H1 (cell line): ENCODE data around the gene TNIK. TPM values are rescaled to one million over a fixed set of nuclear protein-coding genes. Genes with fewer than 3 reads are reported as not detected.

Experiments used
- POLR2A ChIP-seq, 2 experiments: IDR thresholded peaks; 1 replicate in 1 of 2; 2 replicates in 1 of 2; pipeline ENCODE4 v1.6.1; 2011; ENCODE audit warnings: low read depth in 2 of 2, low read length in 2 of 2, mild to moderate bottlenecking in 2 of 2; ENCODE audit errors: control extremely low read depth in 1 of 2
- SIN3A ChIP-seq, 2 experiments: IDR thresholded peaks in 1 of 2; conservative IDR thresholded peaks in 1 of 2; 2 replicates each; pipeline ENCODE4 v1.6.1; 2011 to 2012; ENCODE audit warnings: low read length in 2 of 2, improper control_type of control experiment in 1 of 2, low read depth in 1 of 2, mild to moderate bottlenecking in 1 of 2
- TCF12 ChIP-seq: IDR thresholded peaks from 2 replicates; pipeline ENCODE4 v1.6.1; 2011; ENCODE audit warnings: low read depth, mild to moderate bottlenecking, low read length
- polyA plus RNA-seq, 7 experiments: library from polyadenylated mRNA; depleted of rRNA in 3 of 7; stranded (reverse) in 5 of 7; unstranded in 2 of 7; fragments of >200 nt in 5 of 7; fragments of 200-250 nt in 2 of 7; gene quantifications; 1 replicate in 5 of 7; 2 replicates in 1 of 7; 4 replicates in 1 of 7; pipeline versions ENCODE4 v1.2.1 to v1.2.3, GENCODE V29; 2011 to 2013; ENCODE audit warnings: missing spikeins in 2 of 7, mixed read lengths in 2 of 7
- total RNA-seq: library from RNA; stranded (reverse); fragmentation: NEBNext Ultra II Directional; extraction: Animal tissue kit (Norgen Biotek cat#: 25700); gene quantifications from 2 replicates; pipeline ENCODE4 v1.2.1, GENCODE V29; 2021

The TNIK gene
- total and polyA plus RNA-seq, 2 of the 8 experiments (the other 6 are each of a cell fraction or from before 2014, with no cell fraction given), result 7.4 to 42.0 TPM

GRCh38 chr3:171321559-171322360, 138.4 kb downstream of the TNIK start (continued):
- TF ChIP-seq SIN3A (conservative IDR thresholded peaks at IDR 0.05 in 1 of 2, IDR thresholded peaks at IDR 0.05 in 1 of 2; ENCODE audit: low read depth in 1 of 2, low read length in 2 of 2), result no peak
- no peak for TF ChIP-seq POLR2A (IDR thresholded peaks at IDR 0.05; ENCODE audit: control extremely low read depth in 1 of 2, low read depth in 2 of 2, low read length in 2 of 2)
- TF ChIP-seq TCF12, result no peak
- TF ChIP-seq, all 59 proteins: peak for 0
